Trophoblast cell (in vitro differentiated cells and primary cell): ENCODE data around the gene PDE4D.

Experiments
- DNase-seq, 2 donors: peaks; one replicate each; pipeline ENCODE4 v3.0.0-alpha.2; 2016
- H2AFZ ChIP-seq: 2 replicates; pipeline ENCODE4 v1.6.1; 2013; ENCODE audit warnings: low read length, moderate library complexity, mild to moderate bottlenecking; ENCODE audit not compliant: insufficient read depth, poor library complexity
- H2AK5ac ChIP-seq: 2 replicates; pipeline ENCODE4 v1.6.1; 2013; ENCODE audit warnings: mild to moderate bottlenecking, low read length
- H2BK120ac ChIP-seq: 2 replicates; pipeline ENCODE4 v1.6.1; 2013; ENCODE audit warnings: low read length, mild to moderate bottlenecking, moderate library complexity; ENCODE audit not compliant: insufficient read depth, poor library complexity
- H2BK12ac ChIP-seq: 2 replicates; pipeline ENCODE4 v1.6.1; 2013; ENCODE audit warnings: mild to moderate bottlenecking, low read length, moderate library complexity
- H2BK5ac ChIP-seq: 2 replicates; pipeline ENCODE4 v1.6.1; 2013; ENCODE audit warnings: low read length, low read depth, moderate library complexity, mild to moderate bottlenecking; ENCODE audit not compliant: poor library complexity
- H3K14ac ChIP-seq: 2 replicates; pipeline ENCODE4 v1.6.1; 2013; ENCODE audit warnings: mild to moderate bottlenecking, low read length
- H3K18ac ChIP-seq: 2 replicates; pipeline ENCODE4 v1.6.1; 2013; ENCODE audit warnings: mild to moderate bottlenecking, low read length
- H3K23ac ChIP-seq: 2 replicates; pipeline ENCODE4 v1.6.1; 2013; ENCODE audit warnings: low read length
- H3K27ac ChIP-seq: 2 replicates; pipeline ENCODE4 v1.5.1; 2013; ENCODE audit warnings: low read depth, mild to moderate bottlenecking, inconsistent platforms, low read length, moderate library complexity
- H3K27me3 ChIP-seq: 2 replicates; pipeline ENCODE4 v1.6.1; 2013; ENCODE audit warnings: inconsistent platforms, mild to moderate bottlenecking, low read length, moderate library complexity; ENCODE audit not compliant: insufficient read depth
- H3K36me3 ChIP-seq, 2 experiments: 1 replicate in 1 of 2; 2 replicates in 1 of 2; pipeline ENCODE4 v1.6.1; 2013; ENCODE audit warnings: low read length in 2 of 2, mild to moderate bottlenecking in 2 of 2, moderate library complexity in 1 of 2; ENCODE audit not compliant: insufficient read depth in 2 of 2, control insufficient read depth in 1 of 2
- H3K4ac ChIP-seq: 2 replicates; pipeline ENCODE4 v1.6.1; 2013; ENCODE audit warnings: low read depth, mild to moderate bottlenecking, low read length, moderate library complexity
- H3K4me1 ChIP-seq, 2 experiments: 1 replicate in 1 of 2; 2 replicates in 1 of 2; pipeline ENCODE4 v1.6.1; 2013; ENCODE audit warnings: low read length in 2 of 2, mild to moderate bottlenecking in 2 of 2, moderate library complexity in 1 of 2; ENCODE audit not compliant: insufficient read depth in 2 of 2, control insufficient read depth in 1 of 2
- H3K4me2 ChIP-seq: 2 replicates; pipeline ENCODE4 v1.6.1; 2013; ENCODE audit warnings: inconsistent platforms, mild to moderate bottlenecking, low read length, moderate library complexity
- H3K4me3 ChIP-seq: 2 replicates; pipeline ENCODE4 v1.5.1; 2013; ENCODE audit warnings: mild to moderate bottlenecking, low read depth, low read length, inconsistent platforms
- H3K79me1 ChIP-seq: one replicate; pipeline ENCODE4 v1.6.1; 2013; ENCODE audit warnings: low read length
- H3K79me2 ChIP-seq: 2 replicates; pipeline ENCODE4 v1.6.1; 2013; ENCODE audit warnings: low read length, mild to moderate bottlenecking; ENCODE audit not compliant: control insufficient read depth, insufficient read depth, poor library complexity
- H3K9ac ChIP-seq: 2 replicates; pipeline ENCODE4 v1.6.1; 2013; ENCODE audit warnings: mild to moderate bottlenecking, low read length
- H3K9me3 ChIP-seq: 2 replicates; pipeline ENCODE4 v1.6.1; 2013; ENCODE audit warnings: low read depth, mild to moderate bottlenecking, control low read depth, inconsistent platforms, low read length; ENCODE audit not compliant: insufficient read depth
- H4K12ac ChIP-seq: 2 replicates; pipeline ENCODE4 v1.6.1; 2013; ENCODE audit warnings: low read depth, mild to moderate bottlenecking, low read length, moderate library complexity
- H4K8ac ChIP-seq: 2 replicates; pipeline ENCODE4 v1.6.1; 2013; ENCODE audit warnings: low read depth, mild to moderate bottlenecking, low read length, moderate library complexity
- H4K91ac ChIP-seq: one replicate; pipeline ENCODE4 v1.6.1; 2013; ENCODE audit warnings: low read depth, mild to moderate bottlenecking, low read length, moderate library complexity
- WGBS: extraction: QIAGEN DNeasy Blood & Tissue Kit; methylation state at CpG from one replicate; pipeline ENCODE4 v1.1.7; 2013; ENCODE audit warnings: missing lambda C conversion rate; ENCODE audit not compliant: insufficient read length, insufficient coverage; ENCODE audit errors: extremely low coverage; 5-methylcytosine and 5-hydroxymethylcytosine counted together

PDE4D gene

DNA sequence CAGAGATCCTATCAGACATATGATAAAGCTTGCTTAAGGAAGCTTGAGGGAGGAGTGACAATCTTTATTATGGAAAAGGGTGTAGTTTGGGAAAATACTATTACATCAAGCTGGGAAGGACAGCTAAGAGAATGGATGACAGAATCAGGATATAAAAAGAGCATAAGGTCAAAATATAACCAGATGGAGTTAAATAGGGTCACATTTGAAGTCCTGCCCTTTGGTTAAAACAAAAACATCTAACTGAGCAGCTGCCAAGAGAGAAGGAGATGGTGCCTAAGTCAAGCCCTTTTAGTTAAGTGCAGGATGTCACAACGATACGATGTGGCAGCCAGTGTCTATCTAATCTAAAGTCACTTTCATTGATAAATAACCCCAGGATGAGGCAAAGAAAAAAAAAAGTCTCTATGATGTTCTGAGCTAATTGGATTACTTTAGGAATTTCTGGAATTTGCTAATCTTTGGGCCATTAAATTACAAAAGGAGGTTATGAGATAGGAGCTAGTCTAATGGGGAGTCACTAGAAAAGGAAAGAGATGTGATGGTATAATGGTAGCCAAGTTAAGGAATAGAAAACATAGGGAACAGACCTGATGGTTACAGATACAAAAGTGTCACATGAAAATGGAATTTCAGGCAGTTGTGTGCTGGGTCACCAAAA, 365.2 kb downstream of the PDE4D start:
- H3K27ac ChIP-seq: no peak overlapping the region
- H3K14ac ChIP-seq: no peak overlapping the region
- H2BK5ac ChIP-seq: no peak overlapping the region
- no peak overlapping the region for H2BK12ac ChIP-seq
- H3K27me3 ChIP-seq: no peaks in the 10 kb centered on the region
- no peak overlapping the region for H2AFZ ChIP-seq
- H2AK5ac ChIP-seq: no peak overlapping the region
- H3K79me1 ChIP-seq: no peaks in the 10 kb centered on the region
- no peaks in the 10 kb centered on the region for H3K79me2 ChIP-seq
- no peak overlapping the region for H4K12ac ChIP-seq
- H4K8ac ChIP-seq: no peak overlapping the region
- H4K91ac ChIP-seq: no peak overlapping the region
- H3K9me3 ChIP-seq: no peaks in the 10 kb centered on the region
- H3K18ac ChIP-seq: no peak overlapping the region
- no peak overlapping the region for H3K4me2 ChIP-seq
- no CpG with 5 or more reads among the region's 2 CpGs for WGBS
- no peak overlapping the region for H3K4ac ChIP-seq
- H3K36me3 ChIP-seq: no peaks in the 10 kb centered on the region
- H2BK120ac ChIP-seq: no peak overlapping the region
- no peaks in the 10 kb centered on the region for H3K4me1 ChIP-seq
- H3K23ac ChIP-seq: no peak overlapping the region
- no peak overlapping the region for H3K4me3 ChIP-seq
- DNase-seq: no peak
- H3K9ac ChIP-seq: no peak overlapping the region

DNA sequence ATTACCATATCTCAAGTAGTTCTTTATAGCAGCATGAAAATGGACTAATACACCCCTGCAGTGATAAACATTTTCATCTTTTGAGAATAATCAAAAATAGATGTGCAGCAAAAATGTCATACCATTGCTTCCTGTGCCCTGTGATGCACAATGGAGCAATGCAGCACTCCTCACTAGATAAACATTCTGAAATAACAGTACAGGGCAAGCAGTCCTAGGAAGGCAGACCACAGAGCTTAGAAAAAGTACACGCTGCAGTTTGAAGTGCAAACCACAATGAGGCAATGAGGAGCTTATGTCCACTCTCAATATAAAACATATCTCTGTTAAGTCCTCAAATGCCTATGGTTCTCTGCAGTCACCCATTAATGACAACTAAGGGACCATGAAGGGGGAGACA, 367.6 kb downstream of the PDE4D start:
- H3K27me3 ChIP-seq: no peaks in the 10 kb centered on the region
- WGBS: no CpG with 5 or more reads among the region's 1 CpG
- no peak overlapping the region for H3K4ac ChIP-seq
- H2BK120ac ChIP-seq: no peak overlapping the region
- H3K23ac ChIP-seq: no peak overlapping the region
- H3K18ac ChIP-seq: no peak overlapping the region
- no peak overlapping the region for H3K9ac ChIP-seq
- no peak overlapping the region for H4K8ac ChIP-seq
- no peaks in the 10 kb centered on the region for H3K79me2 ChIP-seq
- no peak overlapping the region for H2BK5ac ChIP-seq
- H3K36me3 ChIP-seq: no peaks in the 10 kb centered on the region
- no peaks in the 10 kb centered on the region for H3K9me3 ChIP-seq
- no peak overlapping the region for H3K4me2 ChIP-seq
- no peak overlapping the region for H2AK5ac ChIP-seq
- no peak for DNase-seq
- no peak overlapping the region for H3K14ac ChIP-seq
- H3K79me1 ChIP-seq: no peaks in the 10 kb centered on the region
- no peaks in the 10 kb centered on the region for H3K4me1 ChIP-seq
- H3K27ac ChIP-seq: no peak overlapping the region
- H4K12ac ChIP-seq: no peak overlapping the region
- H4K91ac ChIP-seq: no peak overlapping the region
- H2AFZ ChIP-seq: no peak overlapping the region
- no peak overlapping the region for H3K4me3 ChIP-seq
- H2BK12ac ChIP-seq: no peak overlapping the region

DNA sequence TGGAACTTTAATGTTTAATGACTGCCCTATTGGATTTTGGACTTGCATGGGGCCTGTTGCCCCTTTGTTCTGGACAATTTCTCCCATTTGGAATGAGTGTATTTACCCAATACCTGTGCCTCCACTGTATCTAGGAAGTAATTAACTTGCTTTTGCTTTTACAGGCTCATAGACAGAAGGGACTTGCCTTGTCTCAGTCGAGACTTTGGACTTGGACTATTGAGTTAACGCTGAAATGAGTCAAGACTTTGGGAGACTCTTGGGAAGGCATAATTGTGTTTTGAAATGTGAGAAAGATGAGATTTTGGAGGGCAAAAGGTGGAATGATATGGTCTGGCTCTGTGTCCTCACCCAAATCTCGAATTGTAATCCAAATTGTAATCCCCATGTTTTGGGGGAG, 368.2 kb downstream of the PDE4D start:
- Histone ChIP-seq H2BK120ac (no peak overlapping the region), H3K14ac (no peak overlapping the region), H4K12ac (no peak overlapping the region), H3K79me2 (no peaks in the 10 kb centered on the region), H3K27me3 (no peaks in the 10 kb centered on the region), H2AFZ (no peak overlapping the region), H4K91ac (no peak overlapping the region), H3K4me3 (no peak overlapping the region), H3K79me1 (no peaks in the 10 kb centered on the region), H2AK5ac (no peak overlapping the region), H3K36me3 (no peaks in the 10 kb centered on the region), H3K4me1 (no peaks in the 10 kb centered on the region), H3K9me3 (no peaks in the 10 kb centered on the region), H4K8ac (no peak overlapping the region), H3K27ac (no peak overlapping the region), H3K18ac (no peak overlapping the region), H3K9ac (no peak overlapping the region), H2BK5ac (no peak overlapping the region), H3K23ac (no peak overlapping the region), H3K4me2 (no peak overlapping the region), H3K4ac (no peak overlapping the region), H2BK12ac (no peak overlapping the region)
- no peak for DNase-seq
- whole genome bisulfite sequencing: no CpG with 5 or more reads among the region's 3 CpGs

DNA sequence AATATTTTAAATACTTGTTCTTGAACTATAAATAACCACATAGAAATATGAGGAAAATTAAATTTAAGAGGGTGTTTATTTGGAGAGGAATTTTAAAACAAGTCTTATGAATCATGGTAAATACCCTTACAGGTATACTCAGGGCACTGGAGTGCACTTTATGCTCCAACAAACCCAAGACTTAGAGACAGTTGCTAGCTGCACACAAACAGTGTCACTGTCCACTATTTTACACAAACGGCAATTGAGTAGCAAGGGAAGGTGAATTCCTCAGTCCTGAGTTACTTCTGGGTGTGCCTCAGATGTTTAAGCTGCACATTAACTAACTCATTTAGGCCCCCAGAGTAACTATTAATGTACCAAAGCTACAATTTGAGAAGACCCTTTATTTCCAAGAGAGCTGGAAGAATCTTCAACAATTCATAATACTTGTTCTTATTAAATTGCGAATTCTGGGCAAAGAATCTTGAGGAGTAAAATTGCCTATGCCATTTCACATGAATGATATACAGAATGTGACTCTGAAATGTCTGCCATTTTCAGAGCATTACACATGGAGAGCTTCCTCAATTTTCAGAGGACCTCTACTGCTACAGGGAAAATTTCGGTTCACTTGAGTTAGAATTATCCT, 371.2 kb downstream of the PDE4D start:
- Histone ChIP-seq H2BK12ac (no peak overlapping the region), H3K4me1 (no peaks in the 10 kb centered on the region), H3K4me2 (no peak overlapping the region), H3K4me3 (no peak overlapping the region), H3K9ac (no peak overlapping the region), H2BK5ac (no peak overlapping the region), H3K14ac (no peak overlapping the region), H3K23ac (no peak overlapping the region), H4K12ac (no peak overlapping the region), H3K79me1 (no peaks in the 10 kb centered on the region), H3K4ac (no peak overlapping the region), H2BK120ac (no peak overlapping the region), H3K27ac (no peak overlapping the region), H3K27me3 (no peaks in the 10 kb centered on the region), H2AFZ (no peak overlapping the region), H4K8ac (no peak overlapping the region), H4K91ac (no peak overlapping the region), H2AK5ac (no peak overlapping the region), H3K36me3 (no peaks in the 10 kb centered on the region), H3K79me2 (no peaks in the 10 kb centered on the region), H3K9me3 (no peaks in the 10 kb centered on the region), H3K18ac (no peak overlapping the region)
- no CpG with 5 or more reads among the region's 3 CpGs for WGBS
- DNase-seq: peak; percentile 35 to 36
